HG03342 (cell line): ENCODE results near the gene LEMD2.

ENCODE experiments used
- ATAC-seq: cut with Tn5 transposase; IDR thresholded peaks from one replicate; pipeline ENCODE4 v1.9.1; 2021; ENCODE audit warnings: mild to moderate bottlenecking, moderate library complexity; ENCODE audit not compliant: unreplicated experiment

LEMD2 gene

GRCh38 chr6:33759887-33760629 is 28.9 kb downstream of the LEMD2 start:
- no peak for ATAC-seq

- no peak for ATAC-seq
Observed at GRCh38 chr6:33758815-33759216, 30.1 kb downstream of the LEMD2 start.

- no peak for ATAC-seq
Observed at GRCh38 chr6:33757906-33758305, 31.0 kb downstream of the LEMD2 start.

- ATAC-seq: no peak
Observed at GRCh38 chr6:33757113-33757512, 31.8 kb downstream of the LEMD2 start.

- no peak for ATAC-seq
Observed at GRCh38 chr6:33756211-33756954, 32.5 kb downstream of the LEMD2 start.

GRCh38 chr6:33755070-33755869 is 33.7 kb downstream of the LEMD2 start:
- ATAC-seq: no peak

- no peak for ATAC-seq
Observed at GRCh38 chr6:33754222-33754621, 34.7 kb downstream of the LEMD2 start.

GRCh38 chr6:33752646-33753015 is 36.3 kb downstream of the LEMD2 start:
- ATAC-seq: no peak

- ATAC-seq: no peak
Observed at GRCh38 chr6:33751771-33752645, 36.9 kb downstream of the LEMD2 start.

GRCh38 chr6:33750244-33750991 is 38.5 kb downstream of the LEMD2 start:
- no peak for ATAC-seq

- ATAC-seq: no peak
Observed at GRCh38 chr6:33749401-33749800, 39.5 kb downstream of the LEMD2 start.

GRCh38 chr6:33748841-33749240 is 40.1 kb downstream of the LEMD2 start:
- ATAC-seq: no peak

- ATAC-seq: no peak
Observed at GRCh38 chr6:33747823-33748222, 41.1 kb downstream of the LEMD2 start.

- no peak for ATAC-seq
Observed at GRCh38 chr6:33746651-33747100, 42.3 kb downstream of the LEMD2 start, which contains the start of gene IP6K3. Gene IP6K3 (minus strand): TSS chr6:33746905. CDS start chr6:33735476, 11,429 bp downstream.

GRCh38 chr6:33746036-33746600 is 42.8 kb downstream of the LEMD2 start:
- no peak for ATAC-seq

GRCh38 chr6:33745548-33745947 is 43.4 kb downstream of the LEMD2 start:
- ATAC-seq: no peak

- no peak for ATAC-seq
Observed at GRCh38 chr6:33744895-33745546, 43.9 kb downstream of the LEMD2 start.

GRCh38 chr6:33744001-33744848 is 44.7 kb downstream of the LEMD2 start:
- ATAC-seq: no peak
